ELF-1 (cell line): ENCODE data around the gene PYGB.
"Not testable (repeated sequence)": the region's sequence is repeated elsewhere in the genome, so short reads cannot be mapped to it uniquely, and the experiment has no call there.

Experiments
- DNase-seq: peaks from one replicate; pipeline ENCODE4 v3.0.0-alpha.2; 2016; ENCODE audit warnings: low read depth, low spot score

PYGB gene

GRCh38 chr20:25296094-25297093 is 48.5 kb downstream of the PYGB start:
- peak; percentile 25 for DNase-seq

DNA sequence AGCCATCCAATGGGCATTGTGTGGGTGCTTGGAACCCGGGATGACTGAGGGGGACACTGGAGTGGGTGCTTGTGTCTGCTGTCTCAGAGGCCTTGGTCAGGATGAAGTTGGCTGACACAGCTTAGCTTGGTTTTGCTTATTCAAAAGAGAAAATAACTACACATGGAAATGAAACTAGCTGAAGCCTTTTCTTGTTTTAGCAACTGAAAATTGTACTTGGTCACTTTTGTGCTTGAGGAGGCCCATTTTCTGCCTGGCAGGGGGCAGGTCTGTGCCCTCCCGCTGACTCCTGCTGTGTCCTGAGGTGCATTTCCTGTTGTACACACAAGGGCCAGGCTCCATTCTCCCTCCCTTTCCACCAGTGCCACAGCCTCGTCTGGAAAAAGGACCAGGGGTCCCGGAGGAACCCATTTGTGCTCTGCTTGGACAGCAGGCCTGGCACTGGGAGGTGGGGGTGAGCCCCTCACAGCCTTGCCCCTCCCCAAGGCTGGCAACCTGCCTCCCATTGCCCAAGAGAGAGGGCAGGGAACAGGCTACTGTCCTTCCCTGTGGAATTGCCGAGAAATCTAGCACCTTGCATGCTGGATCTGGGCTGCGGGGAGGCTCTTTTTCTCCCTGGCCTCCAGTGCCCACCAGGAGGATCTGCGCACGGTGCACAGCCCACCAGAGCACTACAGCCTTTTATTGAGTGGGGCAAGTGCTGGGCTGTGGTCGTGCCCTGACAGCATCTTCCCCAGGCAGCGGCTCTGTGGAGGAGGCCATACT is 49.4 kb downstream of the PYGB start:
- no peak for DNase-seq

- no peak for DNase-seq
These were observed 51.9 kb downstream of the PYGB start for GRCh38 chr20:25299806-25300205.

DNA sequence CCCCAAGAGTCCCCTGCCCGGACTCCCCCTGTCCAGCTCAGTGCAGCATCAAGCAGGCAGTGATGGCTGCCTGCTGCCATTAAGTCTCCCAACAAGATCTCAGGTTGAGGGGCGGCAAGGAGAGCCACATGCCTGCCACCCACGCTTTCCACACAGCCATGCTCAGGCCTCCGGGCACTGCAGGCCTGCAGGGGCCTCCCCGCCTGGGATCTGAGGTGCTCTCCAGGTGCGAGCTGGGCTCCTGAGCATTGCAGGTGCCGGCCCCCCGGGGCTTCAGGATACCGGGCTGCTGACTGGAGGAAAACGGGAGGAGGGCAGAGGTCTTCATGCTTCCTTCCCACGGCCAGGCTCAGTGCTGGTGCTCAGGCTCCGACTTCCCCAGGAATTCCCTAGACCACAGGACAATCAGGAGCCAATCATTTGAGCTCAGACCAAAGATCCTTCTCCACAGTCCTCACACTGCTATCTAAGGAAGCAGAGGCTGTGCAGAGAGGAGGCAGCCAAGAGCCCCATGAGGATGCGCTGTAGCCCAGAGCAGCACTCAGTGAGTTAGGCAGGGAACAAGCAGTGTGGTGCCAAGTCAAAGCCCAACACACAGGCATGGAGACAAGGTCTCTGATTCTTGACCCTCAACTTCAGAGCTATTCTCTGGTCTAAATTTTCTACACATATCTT is 52.7 kb downstream of the PYGB start:
- DNase-seq, result no peak

- DNase-seq, result no peak
These were observed 53.6 kb downstream of the PYGB start for GRCh38 chr20:25301357-25301920.

- DNase-seq, result no peak
These were observed 54.7 kb downstream of the PYGB start for GRCh38 chr20:25302596-25302995.

- DNase-seq, result no peak
These were observed 55.6 kb downstream of the PYGB start for GRCh38 chr20:25303292-25304024.

DNA sequence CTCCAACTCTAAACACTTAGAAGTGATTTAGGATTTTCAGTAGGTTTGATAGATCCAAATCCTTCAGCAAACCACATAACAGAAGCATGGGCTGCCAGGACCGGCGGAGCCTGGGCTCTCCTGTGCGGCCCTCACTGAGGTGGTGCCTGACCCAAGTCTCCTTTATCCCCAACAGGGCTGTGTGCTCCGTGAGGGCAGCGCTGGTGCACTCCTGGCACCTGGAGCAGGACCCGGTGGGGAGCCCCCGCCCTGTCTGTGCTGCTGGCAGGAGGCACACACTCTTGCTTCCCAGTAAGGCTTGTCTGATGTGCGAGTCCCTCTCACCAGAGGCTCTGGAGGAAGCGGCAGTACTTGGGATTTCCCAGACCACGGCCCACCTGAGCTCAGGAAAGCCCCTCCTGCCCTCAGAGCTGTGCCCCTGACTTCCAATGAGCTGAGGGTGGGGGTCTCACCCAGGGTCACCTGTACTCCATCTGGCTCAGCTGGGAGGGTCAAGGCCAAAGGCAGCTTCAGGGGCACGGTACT is 56.2 kb downstream of the PYGB start:
- DNase-seq, result no peak

DNA sequence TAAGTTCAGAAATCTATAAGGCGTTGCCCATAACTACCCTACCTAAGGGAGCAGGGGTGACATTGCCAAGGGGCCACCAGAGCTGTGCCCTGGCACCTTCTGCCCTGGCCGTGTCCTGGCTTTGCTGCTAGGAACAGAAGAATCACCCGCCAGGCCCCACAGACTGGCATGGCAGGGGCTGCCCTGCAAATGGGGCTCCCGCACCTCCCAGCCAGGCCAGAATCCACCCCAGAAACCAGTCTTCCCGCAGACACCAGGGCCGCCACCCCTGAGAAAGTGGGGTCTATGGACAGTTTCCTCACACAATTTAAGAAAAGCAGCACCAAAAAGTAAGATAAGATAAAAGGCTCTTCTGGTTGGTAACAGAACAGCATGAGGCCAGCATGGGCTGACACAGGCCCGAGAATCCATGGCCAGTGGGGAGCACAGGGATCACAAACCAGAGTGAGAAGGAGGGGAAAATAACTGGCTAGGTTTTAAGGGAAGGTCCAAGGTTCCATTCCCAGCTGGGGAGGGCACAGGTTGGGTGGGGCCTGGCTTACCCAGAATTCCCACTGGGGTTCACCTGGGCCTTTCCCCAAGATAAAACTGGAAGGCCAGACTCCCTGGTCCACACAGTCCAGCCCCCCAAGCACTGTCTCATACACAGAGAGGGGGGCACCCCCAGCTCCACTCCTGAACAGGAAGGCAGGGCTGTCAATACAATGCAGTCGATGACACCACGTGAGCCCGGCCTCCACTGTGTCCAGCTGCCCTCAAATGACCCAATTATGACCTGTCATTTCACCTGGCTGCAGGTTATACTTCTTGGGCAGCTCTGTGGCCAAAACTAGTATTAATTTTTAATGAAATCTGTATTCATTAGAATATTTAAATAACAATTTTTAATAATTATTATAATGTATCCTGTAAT is 59.4 kb downstream of the PYGB start:
- no peak for DNase-seq

- DNase-seq, result no peak
These were observed 60.2 kb downstream of the PYGB start for GRCh38 chr20:25308083-25308491.

DNA sequence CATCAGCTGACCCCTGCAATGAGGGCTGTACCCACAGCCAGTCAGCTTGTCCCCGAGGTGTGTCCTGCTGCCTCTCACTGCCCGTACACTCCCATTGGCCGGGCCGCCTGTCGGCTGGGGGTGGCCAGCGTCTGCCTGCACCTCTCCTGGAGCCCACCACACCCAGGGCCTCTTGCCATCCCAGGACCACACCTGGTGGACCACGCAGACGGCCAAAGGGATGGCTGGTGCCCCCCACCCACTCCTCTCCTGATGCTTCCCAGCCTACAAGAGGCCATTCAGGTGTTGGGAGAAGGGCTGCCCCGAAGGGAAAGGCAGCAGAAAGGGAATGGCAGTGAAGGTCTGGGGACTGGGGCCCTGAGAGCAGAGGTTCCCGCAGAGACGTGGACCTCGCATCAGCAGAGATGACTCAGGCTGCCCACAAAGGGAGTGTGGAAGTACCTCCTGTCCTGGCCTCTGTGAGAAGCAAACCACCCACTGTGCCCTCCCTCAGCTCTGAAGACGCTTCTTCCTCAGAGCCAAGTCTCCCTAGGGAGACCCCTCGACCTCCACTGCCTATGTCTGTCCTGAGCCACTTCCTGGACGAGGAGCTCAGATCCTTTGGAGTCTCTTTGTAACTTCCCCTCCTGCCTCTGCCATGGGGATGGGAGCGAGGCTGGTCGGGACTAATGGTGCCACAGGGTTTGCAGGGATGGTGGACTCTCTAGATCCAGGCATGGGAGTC is 60.9 kb downstream of the PYGB start:
- no peak for DNase-seq

- DNase-seq, result no peak
These were observed 61.7 kb downstream of the PYGB start for GRCh38 chr20:25309395-25310267.

GRCh38 chr20:25310268-25310920 is 62.5 kb downstream of the PYGB start:
- peak; percentile 69 for DNase-seq

DNA sequence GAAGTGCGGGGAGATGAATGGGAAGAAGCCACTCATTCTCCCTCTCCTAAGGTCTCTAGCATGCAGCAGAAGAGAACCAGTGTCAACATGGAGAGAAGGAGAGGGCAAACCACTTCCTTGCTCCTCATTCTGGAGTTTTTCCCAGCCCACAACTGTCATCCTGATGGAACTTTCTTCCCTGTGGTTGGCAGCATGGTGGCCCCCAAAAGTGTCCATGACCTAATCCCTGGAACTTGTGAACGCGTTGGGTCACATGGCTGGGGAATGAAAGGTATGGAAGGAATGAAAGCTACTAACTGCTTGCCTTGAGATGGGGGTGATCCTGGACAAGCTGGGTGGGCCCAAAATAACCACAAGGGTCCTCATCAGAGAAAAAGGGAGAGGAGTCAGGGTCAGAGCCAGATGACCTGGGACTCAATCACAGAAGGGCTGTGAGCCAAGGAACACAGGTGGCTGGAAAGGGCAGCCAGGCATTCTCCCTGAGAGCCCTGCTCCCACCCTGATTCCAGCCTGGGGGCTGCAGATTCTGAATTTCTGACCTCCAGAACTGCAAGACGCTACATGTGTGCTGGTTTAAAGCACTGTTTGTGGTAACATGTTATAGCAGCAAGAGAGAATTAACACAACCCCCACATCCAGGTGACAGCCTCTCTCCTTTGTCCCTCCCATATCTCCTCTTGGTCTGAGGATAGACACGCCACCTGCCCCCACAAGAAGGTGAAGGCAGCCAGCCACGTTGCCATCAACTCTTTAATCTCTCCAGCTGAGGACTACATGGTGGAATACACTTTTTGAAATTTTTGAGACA is 63.2 kb downstream of the PYGB start:
- no peak for DNase-seq

DNA sequence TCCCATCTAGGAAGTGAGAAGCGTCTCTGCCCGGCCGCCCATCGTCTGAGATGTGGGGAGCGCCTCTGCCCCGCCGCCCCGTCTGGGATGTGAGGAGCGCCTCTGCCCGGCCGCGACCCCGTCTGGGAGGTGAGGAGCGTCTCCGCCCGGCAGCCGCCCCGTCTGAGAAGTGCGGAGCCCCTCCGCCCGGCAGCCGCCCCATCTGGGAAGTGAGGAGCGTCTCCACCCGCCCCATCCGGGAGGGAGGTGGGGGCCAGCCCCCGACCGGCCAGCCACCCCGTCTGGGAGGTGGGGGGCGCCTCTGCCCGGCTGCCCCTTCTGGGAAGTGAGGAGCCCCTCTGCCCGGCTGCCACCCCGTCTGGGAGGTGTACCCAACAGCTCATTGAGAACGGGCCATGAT is 64.8 kb downstream of the PYGB start:
- DNase-seq, result not testable (repeated sequence)

DNA sequence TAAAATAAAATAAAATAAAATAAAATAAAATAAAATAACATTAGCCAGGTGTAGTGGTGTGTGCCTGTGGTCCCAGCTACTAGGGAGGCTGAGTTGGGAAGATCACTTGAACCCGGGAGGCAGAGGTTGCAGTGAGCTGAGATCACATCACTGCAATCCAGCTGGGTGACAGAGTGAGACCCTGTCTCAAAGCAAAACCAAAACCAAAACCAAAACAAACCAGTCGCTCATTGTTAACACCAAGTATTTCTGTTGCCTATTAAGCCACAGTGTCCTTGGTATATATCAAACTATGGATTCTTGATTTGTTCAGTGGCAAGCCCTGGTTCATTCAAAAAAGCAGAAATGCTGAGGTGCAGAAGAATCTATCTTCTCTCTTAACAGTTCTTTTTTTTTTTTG is 65.7 kb downstream of the PYGB start:
- DNase-seq, result no peak
